Upper lobe of left lung (tissue), 6 donors: ENCODE measurements around the gene RASAL1. TPM values are rescaled to one million over a fixed set of nuclear protein-coding genes. Genes with fewer than 3 reads are reported as not detected.

Experiments
- ATAC-seq, 2 donors: fragments of 200-7000 bp; cut with Tn5 transposase; one replicate each; pipeline ENCODE4 v1.9.1; 2022; ENCODE audit warnings: mild to moderate bottlenecking in 2 of 2, moderate library complexity in 2 of 2; ENCODE audit not compliant: low FRiP score in 2 of 2
- DNase-seq, 2 donors: peaks; one replicate each; pipeline ENCODE4 v3.0.0-alpha.2; 2019 to 2020
- H3K27ac ChIP-seq, 4 donors: fragments of 200-600 bp; sonication (generic); one replicate each; pipeline ENCODE4 v1.5.1; 2016 to 2019
- H3K27me3 ChIP-seq, 4 donors: fragments of 200-600 bp; sonication (generic); one replicate each; pipeline ENCODE4 v1.5.1; 2017 to 2019
- H3K36me3 ChIP-seq, 4 donors: fragments of 200-600 bp; sonication (generic); one replicate each; pipeline ENCODE4 v1.5.1; 2016 to 2019
- H3K4me1 ChIP-seq, 4 donors: fragments of 200-600 bp; sonication (generic); one replicate each; pipeline ENCODE4 v1.5.1; 2018 to 2019
- H3K4me3 ChIP-seq, 4 donors: fragments of 200-600 bp; sonication (generic); one replicate each; pipeline ENCODE4 v1.5.1; 2017 to 2019; ENCODE audit warnings: mild to moderate bottlenecking in 2 of 4, moderate library complexity in 1 of 4
- H3K9me3 ChIP-seq, 4 donors: fragments of 200-600 bp; sonication (generic); one replicate each; pipeline ENCODE4 v1.5.1; 2018 to 2019
- CTCF ChIP-seq, 6 experiments: fragments of 450-650 bp in 4 of 6; fragments of 200-600 bp in 2 of 6; sonication (generic) in 2 of 6; IDR thresholded peaks; one replicate each; pipeline ENCODE4 v1.5.1; 2016 to 2019; ENCODE audit warnings: antibody characterized with exemption in 6 of 6
- EP300 ChIP-seq, 4 donors: sonication (generic); formaldehyde crosslinking; IDR thresholded peaks; one replicate each; pipeline ENCODE4 v1.5.1; 2017; ENCODE audit warnings: antibody characterized with exemption in 4 of 4, control low read depth in 2 of 4
- POLR2A ChIP-seq, 4 donors: fragments of 450-650 bp; IDR thresholded peaks; one replicate each; pipeline ENCODE4 v1.5.1; 2016 to 2017; ENCODE audit warnings: antibody characterized with exemption in 4 of 4, mild to moderate bottlenecking in 2 of 4
- POLR2AphosphoS5 ChIP-seq, 2 donors: sonication (generic); formaldehyde crosslinking; IDR thresholded peaks; one replicate each; pipeline ENCODE4 v1.5.1; 2017; ENCODE audit warnings: antibody characterized with exemption in 2 of 2
- WGBS, 2 donors: methylation state at CpG; one replicate each; pipeline ENCODE4 v1.1.5; 2017 to 2018; 5-methylcytosine and 5-hydroxymethylcytosine counted together
- total RNA-seq, 6 donors: library from RNA; depleted of rRNA in 4 of 6; stranded (reverse); fragments of >200 nt in 4 of 6; gene quantifications; one replicate each; pipeline versions ENCODE4 v1.1.0 to v1.2.1, GENCODE V29; 2016 to 2021
- donor health status: DM: no; HTN: no; CAD: no; lungs with moderate emphysema.
- donor health status: DM: no; HTN: yes; CAD: no; lungs with severe emphysema.

RASAL1 gene
- total RNA-seq, 6 donors from 2014 or later, result 0.27 to 4.2 (median 0.60) TPM; not detected in 3

GRCh38 chr12:113137861-113138783 lies 2.6 kb upstream of the RASAL1 start:
- Histone ChIP-seq H3K9me3 (no peaks in the 10 kb centered on the region), H3K27me3 (peaks cover 0 to 10% (median 0%) of the 10 kb centered on the region in 4 donors), H3K4me3 (no peak overlapping the region), H3K27ac (no peak overlapping the region), H3K36me3 (no peaks in the 10 kb centered on the region), H3K4me1 (peaks cover 0 to 14% (median 11%) of the 10 kb centered on the region in 4 donors)
- no peak for TF ChIP-seq CTCF (IDR thresholded peaks at IDR 0.05)
- TF ChIP-seq EP300 (IDR thresholded peaks at IDR 0.05), result no peak
- no peak for TF ChIP-seq POLR2A (IDR thresholded peaks at IDR 0.05)
- no peak for TF ChIP-seq POLR2AphosphoS5 (IDR thresholded peaks at IDR 0.05)
- 80 to 89% methylated on average over 11 to 12 of the region's 12 CpGs for WGBS, 2 donors
- ATAC-seq (no peak), DNase-seq (no peak)

- ATAC-seq (no peak), DNase-seq (no peak)
- TF ChIP-seq CTCF (IDR thresholded peaks at IDR 0.05) (no peak), EP300 (IDR thresholded peaks at IDR 0.05) (no peak), POLR2A (IDR thresholded peaks at IDR 0.05) (no peak), POLR2AphosphoS5 (IDR thresholded peaks at IDR 0.05) (no peak)
- Histone ChIP-seq H3K36me3 (no peaks in the 10 kb centered on the region), H3K27me3 (peaks cover 0 to 10% (median 0%) of the 10 kb centered on the region in 4 donors), H3K27ac (no peak overlapping the region), H3K4me1 (peaks cover 0 to 14% (median 11%) of the 10 kb centered on the region in 4 donors), H3K9me3 (no peaks in the 10 kb centered on the region), H3K4me3 (no peak overlapping the region)
- WGBS, 2 donors, result 69 to 75% methylated on average over 6 of the region's 6 CpGs
These were observed 1.5 kb upstream of the RASAL1 start for GRCh38 chr12:113136990-113137511.

GRCh38 chr12:113136128-113136989 lies 798 bp upstream of the RASAL1 start:
- no peaks in the 10 kb centered on the region for H3K36me3 ChIP-seq
- H3K27me3 ChIP-seq, result peaks cover 0 to 10% (median 0%) of the 10 kb centered on the region in 4 donors
- TF ChIP-seq POLR2A (IDR thresholded peaks at IDR 0.05) (no peak), POLR2AphosphoS5 (IDR thresholded peaks at IDR 0.05) (no peak), EP300 (IDR thresholded peaks at IDR 0.05) (no peak), CTCF (IDR thresholded peaks at IDR 0.05) (no peak)
- H3K27ac ChIP-seq, result no peak overlapping the region
- ATAC-seq (peak in 1 of 2 donors; percentile 28), DNase-seq (no peak)
- H3K4me3 ChIP-seq, result peak overlapping the region in 1 of 4 donors; percentile 5
- no peaks in the 10 kb centered on the region for H3K9me3 ChIP-seq
- peaks cover 0 to 14% (median 11%) of the 10 kb centered on the region in 4 donors for H3K4me1 ChIP-seq
- WGBS, 2 donors, result 30 to 40% methylated on average over 17 to 21 of the region's 21 CpGs

- no peak for TF ChIP-seq POLR2A (IDR thresholded peaks at IDR 0.05)
- no peak for TF ChIP-seq POLR2AphosphoS5 (IDR thresholded peaks at IDR 0.05)
- TF ChIP-seq EP300 (IDR thresholded peaks at IDR 0.05), result no peak
- TF ChIP-seq CTCF (IDR thresholded peaks at IDR 0.05), result no peak
- Histone ChIP-seq H3K9me3 (no peaks in the 10 kb centered on the region), H3K36me3 (no peaks in the 10 kb centered on the region), H3K27me3 (peaks cover 0 to 10% (median 0%) of the 10 kb centered on the region in 4 donors), H3K27ac (no peak overlapping the region), H3K4me3 (no peak overlapping the region), H3K4me1 (peaks cover 0 to 14% (median 11%) of the 10 kb centered on the region in 4 donors)
- no peak for ATAC-seq
- no peak for DNase-seq
- WGBS, 2 donors, result 20 to 63% methylated on average over 1 to 6 of the region's 6 CpGs
These were observed 1.0 kb downstream of the RASAL1 start for GRCh38 chr12:113134521-113134951.
